ENCODE results near the gene CWC25. TPM values are rescaled to one million over a fixed set of nuclear protein-coding genes. Genes with fewer than 3 reads are reported as not detected.

Gene CWC25
- total RNA-seq, 1 experiment from 2014 or later: 18.2 TPM

DNA sequence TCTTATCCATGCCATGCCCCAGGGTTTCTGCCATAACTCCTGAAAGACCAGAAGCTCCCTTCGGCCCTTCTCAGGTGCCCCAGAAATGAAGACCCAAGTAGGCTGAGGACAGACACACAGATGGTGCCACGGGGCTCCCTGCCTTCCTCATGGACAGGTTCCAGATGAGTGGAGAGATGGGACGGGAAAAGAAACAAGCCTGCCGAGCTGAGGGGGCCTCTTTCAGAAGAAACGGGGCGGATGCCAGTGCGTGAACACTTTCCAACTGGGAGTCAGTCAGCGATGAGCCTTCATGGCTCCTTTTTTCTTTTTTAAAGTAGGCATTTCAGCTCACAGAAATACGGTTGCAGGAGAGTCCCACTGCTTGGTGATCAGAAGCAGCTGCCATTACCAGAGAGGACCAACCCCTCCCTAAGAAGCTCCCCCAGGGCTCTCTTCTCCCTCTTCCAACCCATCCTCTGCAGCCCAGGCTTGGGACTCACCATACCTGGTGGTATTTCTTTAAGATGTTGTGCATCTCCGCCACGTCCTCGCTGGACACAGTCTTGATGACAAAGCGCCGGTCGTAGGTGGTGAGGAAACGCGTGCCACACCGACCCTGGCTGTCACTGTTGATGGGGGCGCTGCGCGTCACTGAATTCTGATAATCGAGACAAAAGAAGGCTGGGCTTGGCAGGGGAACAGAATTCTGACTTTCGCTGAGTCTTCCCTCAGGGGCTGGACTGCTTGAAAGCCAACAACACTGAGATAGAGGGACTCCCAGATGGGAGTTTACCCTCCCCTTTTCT lies 45.0 kb downstream of the CWC25 start:
- H3K36me3 ChIP-seq (ENCODE audit: control insufficient read depth, insufficient read depth, low read length): peaks cover 11% of the 10 kb centered on the region

DNA sequence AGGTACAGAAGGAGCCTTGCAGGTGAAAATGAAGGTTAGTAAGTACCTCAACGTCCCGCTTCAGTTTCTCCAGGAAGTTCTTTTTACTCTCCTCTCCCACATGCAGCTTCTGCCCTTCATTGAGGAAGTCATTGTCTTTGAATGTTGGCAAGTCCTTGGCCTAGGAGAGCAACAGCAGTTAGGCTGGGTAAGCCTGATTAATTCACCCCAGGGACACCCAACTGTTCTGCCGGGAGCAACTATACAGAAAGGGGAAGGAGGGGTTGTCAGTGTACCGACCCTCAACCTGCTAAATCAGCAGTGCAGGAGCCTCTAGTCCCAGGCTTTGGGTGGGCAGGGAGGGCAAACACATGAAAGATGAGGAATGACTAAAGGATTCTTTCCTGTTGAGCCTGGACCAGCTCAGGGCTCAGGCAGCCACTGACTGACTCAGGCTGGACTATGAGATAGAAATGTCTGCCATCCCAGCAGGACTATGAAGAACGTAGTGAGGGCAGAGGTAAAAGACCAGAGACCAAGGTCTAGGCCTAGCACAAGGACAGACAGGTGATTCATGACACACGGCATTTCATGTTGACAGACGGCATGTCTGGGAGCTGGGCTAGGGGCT lies 47.4 kb downstream of the CWC25 start:
- Histone ChIP-seq H3K4me1 (no peaks in the 10 kb centered on the region), H3K36me3 (ENCODE audit: control insufficient read depth, insufficient read depth, low read length) (peaks cover 14% of the 10 kb centered on the region), H3K4me3 (ENCODE audit: low read depth, low read length) (no peak overlapping the region), H3K9me3 (no peaks in the 10 kb centered on the region), H3K27me3 (replicated peaks; ENCODE audit: control insufficient read depth, insufficient read depth, low read length) (no peaks in the 10 kb centered on the region)
- no peaks in the 10 kb centered on the region for H3K27me3 Mint-ChIP-seq (ENCODE audit: insufficient read depth, unreplicated experiment)
- DNase-seq: no peak
- intact Hi-C loops (cut with micrococcal nuclease; ENCODE audit: unreplicated experiment): no loop called here
- TF ChIP-seq CTCF (IDR thresholded peaks at IDR 0.05; ENCODE audit: insufficient read depth in 1 of 2, low read depth in 1 of 2, low read length in 1 of 2, severe bottlenecking in 1 of 2, unreplicated experiment in 1 of 2): no peak
- H3K36me3 Mint-ChIP-seq (ENCODE audit: insufficient read depth, unreplicated experiment): peaks cover 36% of the 10 kb centered on the region
- no TSS peak for BruUV-seq (replicated peaks)
- no peak overlapping the region for H3K4me3 Mint-ChIP-seq (ENCODE audit: unreplicated experiment)
- no peaks in the 10 kb centered on the region for H3K4me1 Mint-ChIP-seq (ENCODE audit: low read depth, unreplicated experiment)
- H3K27ac Mint-ChIP-seq (ENCODE audit: unreplicated experiment): no peak overlapping the region
- no peaks in the 10 kb centered on the region for H3K9me3 Mint-ChIP-seq (ENCODE audit: unreplicated experiment)
- POLR2A ChIA-PET: no interaction called here
- CTCF ChIA-PET: no interaction called here

More for the DNA sequence above, 45.0 kb downstream of the CWC25 start:
- no peaks in the 10 kb centered on the region for H3K4me1 Mint-ChIP-seq (ENCODE audit: low read depth, unreplicated experiment)
- no peak for DNase-seq
- H3K4me3 ChIP-seq (ENCODE audit: low read depth, low read length): no peak overlapping the region
- no peaks in the 10 kb centered on the region for H3K9me3 ChIP-seq
- TF ChIP-seq CTCF (IDR thresholded peaks at IDR 0.05; ENCODE audit: insufficient read depth in 1 of 2, low read depth in 1 of 2, low read length in 1 of 2, severe bottlenecking in 1 of 2, unreplicated experiment in 1 of 2): no peak
- intact Hi-C loops (cut with micrococcal nuclease; ENCODE audit: unreplicated experiment): no loop called here
- H3K27me3 ChIP-seq (replicated peaks; ENCODE audit: control insufficient read depth, insufficient read depth, low read length): no peaks in the 10 kb centered on the region
- peaks cover 39% of the 10 kb centered on the region for H3K36me3 Mint-ChIP-seq (ENCODE audit: insufficient read depth, unreplicated experiment)
- CTCF ChIA-PET: interaction anchor here (0.5 kb wide), 1 partner anchor 45 kb away, joined by 10 read pairs; no protein-coding TSS in a partner anchor
- H3K27ac Mint-ChIP-seq (ENCODE audit: unreplicated experiment): no peak overlapping the region
- H3K4me3 Mint-ChIP-seq (ENCODE audit: unreplicated experiment): no peak overlapping the region
- H3K27me3 Mint-ChIP-seq (ENCODE audit: insufficient read depth, unreplicated experiment): no peaks in the 10 kb centered on the region
- H3K9me3 Mint-ChIP-seq (ENCODE audit: unreplicated experiment): no peaks in the 10 kb centered on the region
- POLR2A ChIA-PET: interaction anchor here (0.6 kb wide), 1 partner anchor 1178 kb away, joined by 3 read pairs; no protein-coding TSS in a partner anchor
- H3K4me1 ChIP-seq: no peaks in the 10 kb centered on the region
- BruUV-seq (replicated peaks): no TSS peak

GRCh38 chr17:38773258-38773657 lies 51.9 kb downstream of the CWC25 start:
- H3K36me3 Mint-ChIP-seq (ENCODE audit: insufficient read depth, unreplicated experiment): peaks cover 43% of the 10 kb centered on the region
- ChIA-PET POLR2A (no interaction called here), CTCF (no interaction called here)
- H3K4me1 Mint-ChIP-seq (ENCODE audit: low read depth, unreplicated experiment): no peaks in the 10 kb centered on the region
- BruUV-seq (replicated peaks): no TSS peak
- DNase-seq: no peak
- Histone ChIP-seq H3K4me1 (no peaks in the 10 kb centered on the region), H3K4me3 (ENCODE audit: low read depth, low read length) (no peak overlapping the region), H3K27me3 (replicated peaks; ENCODE audit: control insufficient read depth, insufficient read depth, low read length) (no peaks in the 10 kb centered on the region), H3K36me3 (ENCODE audit: control insufficient read depth, insufficient read depth, low read length) (peaks cover 10% of the 10 kb centered on the region), H3K9me3 (no peaks in the 10 kb centered on the region)
- intact Hi-C loops (cut with micrococcal nuclease; ENCODE audit: unreplicated experiment): no loop called here
- TF ChIP-seq CTCF (IDR thresholded peaks at IDR 0.05; ENCODE audit: insufficient read depth in 1 of 2, low read depth in 1 of 2, low read length in 1 of 2, severe bottlenecking in 1 of 2, unreplicated experiment in 1 of 2): no peak
- H3K27me3 Mint-ChIP-seq (ENCODE audit: insufficient read depth, unreplicated experiment): no peaks in the 10 kb centered on the region
- H3K9me3 Mint-ChIP-seq (ENCODE audit: unreplicated experiment): no peaks in the 10 kb centered on the region
- H3K27ac Mint-ChIP-seq (ENCODE audit: unreplicated experiment): no peak overlapping the region
- no peak overlapping the region for H3K4me3 Mint-ChIP-seq (ENCODE audit: unreplicated experiment)
